SK-N-SH (cell line): ENCODE measurements around the gene CACNA2D1. TPM values are rescaled to one million over a fixed set of nuclear protein-coding genes. Genes with fewer than 3 reads are reported as not detected.

Source experiments
- CTCF ChIA-PET: fragments of 300-600, 350-600 bp; formaldehyde crosslinking; extraction: SDS; loops from one replicate; lab custom pipeline; 2021; lab: Yijun Ruan, JAX
- POLR2A ChIA-PET: fragments of 350-600 bp; sonication (Branson Sonifier 250); formaldehyde crosslinking; extraction: SDS; loops from one replicate; lab custom pipeline; 2020; ENCODE audit warnings: antibody characterized with exemption, inconsistent platforms; lab: Yijun Ruan, JAX
- DNase-seq: peaks from one replicate; pipeline ENCODE4 v3.0.0; 2012
- H2AFZ ChIP-seq: fragments of 200-600 bp; sonication (generic); 2 replicates; pipeline ENCODE4 v1.8.1; 2016; ENCODE audit warnings: antibody characterized with exemption, mild to moderate bottlenecking, low read depth
- H3F3A ChIP-seq: fragments of 200-600 bp; sonication (generic); replicated peaks from 2 replicates; pipeline ENCODE3; 2016; ENCODE audit warnings: antibody characterized with exemption, mild to moderate bottlenecking; ENCODE audit not compliant: insufficient read depth
- H3K27ac ChIP-seq, 2 experiments: fragments of 200-500 bp in 1 of 2; fragments of 200-600 bp in 1 of 2; sonication (Bioruptor generic) in 1 of 2; sonication (generic), shearing (Covaris generic) in 1 of 2; 2 replicates each; pipeline versions ENCODE4 v1.5.1 to v1.6.1; 2014 to 2016; ENCODE audit warnings: low read depth in 2 of 2, inconsistent platforms in 1 of 2, low read length in 1 of 2, mild to moderate bottlenecking in 1 of 2, mixed read lengths in 1 of 2
- H3K27me3 ChIP-seq: fragments of 200-600 bp; sonication (generic), shearing (Covaris generic); 2 replicates; pipeline ENCODE4 v1.6.1; 2016; ENCODE audit warnings: mixed run types; ENCODE audit not compliant: insufficient read depth
- H3K36me3 ChIP-seq, 2 experiments: fragments of 200-500 bp in 1 of 2; fragments of 200-600 bp in 1 of 2; sonication (Bioruptor generic) in 1 of 2; sonication (generic) in 1 of 2; replicated peaks in 1 of 2; 2 replicates each; pipeline versions ENCODE3 to v1.5.1; 2014 to 2016; ENCODE audit warnings: low read length in 1 of 2, mild to moderate bottlenecking in 1 of 2; ENCODE audit not compliant: insufficient read depth in 2 of 2, control insufficient read depth in 1 of 2
- H3K4me1 ChIP-seq, 2 experiments: fragments of 200-500 bp in 1 of 2; fragments of 200-600 bp in 1 of 2; sonication (Bioruptor generic) in 1 of 2; sonication (generic), shearing (Covaris generic) in 1 of 2; 2 replicates each; pipeline versions ENCODE4 v1.5.1 to v1.6.1; 2014 to 2016; ENCODE audit warnings: low read depth in 1 of 2, low read length in 1 of 2, mixed run types in 1 of 2; ENCODE audit not compliant: insufficient read depth in 2 of 2, control insufficient read depth in 1 of 2
- H3K4me2 ChIP-seq: fragments of 200-600 bp; sonication (generic), shearing (Covaris generic); 2 replicates; pipeline ENCODE4 v1.6.1; 2017; ENCODE audit warnings: mixed run types
- H3K4me3 ChIP-seq, 2 experiments: fragments of 200-500 bp in 1 of 2; fragments of 200-600 bp in 1 of 2; sonication (Bioruptor generic) in 1 of 2; sonication (generic), shearing (Covaris generic) in 1 of 2; 2 replicates each; pipeline versions ENCODE4 v1.5.1 to v1.8.1; 2014 to 2016; ENCODE audit warnings: low read depth in 2 of 2, inconsistent platforms in 1 of 2, low read length in 1 of 2, mild to moderate bottlenecking in 1 of 2, mixed read lengths in 1 of 2, moderate library complexity in 1 of 2
- H3K79me2 ChIP-seq: fragments of 200-600 bp; sonication (generic); 2 replicates; pipeline ENCODE4 v1.8.1; 2017; ENCODE audit warnings: mild to moderate bottlenecking; ENCODE audit not compliant: insufficient read depth
- H3K9ac ChIP-seq: fragments of 200-600 bp; sonication (generic); 2 replicates; pipeline ENCODE4 v1.6.1; 2017; ENCODE audit warnings: mixed run types
- H3K9me2 ChIP-seq: fragments of 200-600 bp; sonication (generic); 2 replicates; pipeline ENCODE4 v1.6.1; 2017; ENCODE audit warnings: mixed run types
- H3K9me3 ChIP-seq: fragments of 200-600 bp; sonication (generic); 2 replicates; pipeline ENCODE4 v1.6.1; 2017; ENCODE audit warnings: mixed run types, mild to moderate bottlenecking, moderate library complexity
- H4K20me1 ChIP-seq: fragments of 200-600 bp; sonication (generic); 2 replicates; pipeline ENCODE4 v1.6.1; 2017; ENCODE audit warnings: mild to moderate bottlenecking, mixed run types; ENCODE audit not compliant: insufficient read depth
- CHD2 ChIP-seq: fragments of 150-350 bp; IDR thresholded peaks from 2 replicates; pipeline ENCODE4 v1.6.1; 2018; ENCODE audit warnings: low read length; ENCODE audit not compliant: partially characterized antibody
- EP300 ChIP-seq, 2 experiments: IDR thresholded peaks; 2 replicates each; pipeline versions ENCODE4 v1.4.0 to v1.6.1; 2012; ENCODE audit warnings: borderline replicate concordance in 1 of 2, low read depth in 1 of 2, low read length in 1 of 2
- FOSL2 ChIP-seq: IDR thresholded peaks from 2 replicates; pipeline ENCODE4 v1.4.0; 2012; ENCODE audit warnings: low read depth, mild to moderate bottlenecking, moderate library complexity, borderline replicate concordance
- FOXJ3 ChIP-seq: sonication (generic); formaldehyde crosslinking; IDR thresholded peaks from 2 replicates; pipeline ENCODE4 v1.5.1; 2020; ENCODE audit warnings: mild to moderate bottlenecking, missing genetic modification reagents
- FOXM1 ChIP-seq: IDR thresholded peaks from 2 replicates; pipeline ENCODE4 v1.4.0; 2012; ENCODE audit warnings: low read depth, mild to moderate bottlenecking
- GABPA ChIP-seq: IDR thresholded peaks from 2 replicates; pipeline ENCODE4 v1.4.0; 2012; ENCODE audit warnings: low read depth, mild to moderate bottlenecking
- GATA2 ChIP-seq: sonication (generic); formaldehyde crosslinking; IDR thresholded peaks from 2 replicates; pipeline ENCODE4 v1.5.0; 2020; ENCODE audit warnings: mild to moderate bottlenecking, missing genetic modification reagents
- IRF3 ChIP-seq: fragments of 150-350 bp; IDR thresholded peaks from 2 replicates; pipeline ENCODE4 v1.6.1; 2016; ENCODE audit warnings: mild to moderate bottlenecking, low read depth, low read length
- JUND ChIP-seq: IDR thresholded peaks from 2 replicates; pipeline ENCODE4 v1.4.0; 2012
- MAX ChIP-seq: IDR thresholded peaks from 2 replicates; pipeline ENCODE4 v1.4.0; 2012; ENCODE audit warnings: low read depth
- MEF2A ChIP-seq: IDR thresholded peaks from 2 replicates; pipeline ENCODE4 v1.4.0; 2012; ENCODE audit warnings: low read depth, borderline replicate concordance
- MXI1 ChIP-seq: IDR thresholded peaks from 2 replicates; pipeline ENCODE4 v1.6.1; 2012; ENCODE audit warnings: mild to moderate bottlenecking, low read depth, low read length, improper control_type of control experiment
- NFIC ChIP-seq: IDR thresholded peaks from 2 replicates; pipeline ENCODE4 v1.4.0; 2012; ENCODE audit warnings: borderline replicate concordance
- NRF1 ChIP-seq: IDR thresholded peaks from 2 replicates; pipeline ENCODE4 v1.6.1; 2012; ENCODE audit warnings: low read depth, mild to moderate bottlenecking, low read length
- PBX3 ChIP-seq: IDR thresholded peaks from 2 replicates; pipeline ENCODE4; 2012
- POLR2AphosphoS5 ChIP-seq: IDR thresholded peaks from 2 replicates; pipeline ENCODE4 v1.6.1; 2012; ENCODE audit warnings: low read depth, low read length
- RAD21 ChIP-seq: IDR thresholded peaks from 2 replicates; pipeline ENCODE4 v1.6.1; 2012; ENCODE audit warnings: mild to moderate bottlenecking, low read length
- REST ChIP-seq: IDR thresholded peaks from 2 replicates; pipeline ENCODE4 v1.6.1; 2012; ENCODE audit warnings: mild to moderate bottlenecking, low read depth, low read length, moderate library complexity
- RFX5 ChIP-seq: IDR thresholded peaks from 2 replicates; pipeline ENCODE4 v1.6.1; 2012; ENCODE audit warnings: mild to moderate bottlenecking, improper control_type of control experiment, low read length
- RXRA ChIP-seq: IDR thresholded peaks from 2 replicates; pipeline ENCODE4 v1.4.0; 2012; ENCODE audit warnings: low read depth, mild to moderate bottlenecking, borderline replicate concordance
- SIN3A ChIP-seq: IDR thresholded peaks from 2 replicates; pipeline ENCODE4 v1.6.1; 2012; ENCODE audit warnings: low read depth, mild to moderate bottlenecking, low read length, moderate library complexity, borderline replicate concordance
- TAF1 ChIP-seq: IDR thresholded peaks from 2 replicates; pipeline ENCODE4 v1.6.1; 2012; ENCODE audit warnings: low read depth, mild to moderate bottlenecking, low read length, moderate library complexity, borderline replicate concordance
- TCF12 ChIP-seq: IDR thresholded peaks from 2 replicates; pipeline ENCODE4 v1.4.0; 2012
- TEAD4 ChIP-seq: IDR thresholded peaks from 2 replicates; pipeline ENCODE4 v1.4.0; 2012; ENCODE audit warnings: mild to moderate bottlenecking, borderline replicate concordance; ENCODE audit not compliant: insufficient read depth
- USF1 ChIP-seq: IDR thresholded peaks from 2 replicates; pipeline ENCODE4 v1.4.0; 2012; ENCODE audit warnings: low read depth, borderline replicate concordance
- YY1 ChIP-seq: IDR thresholded peaks from 2 replicates; pipeline ENCODE4 v1.4.0; 2012; ENCODE audit warnings: low read depth, mild to moderate bottlenecking
- ZBTB33 ChIP-seq: IDR thresholded peaks from 2 replicates; pipeline ENCODE4 v1.4.0; 2012; ENCODE audit warnings: low read depth, borderline replicate concordance
- WGBS: methylation state at CpG from one replicate; pipeline ENCODE4 v1.1.6; 2017; ENCODE audit warnings: low lambda C conversion rate; 5-methylcytosine and 5-hydroxymethylcytosine counted together
- polyA plus RNA-seq, 3 experiments: library from polyadenylated mRNA; depleted of rRNA; stranded (reverse); fragments of >200 nt; gene quantifications; 2 replicates each; pipeline ENCODE4 v1.2.3, GENCODE V29; 2012

CACNA2D1 gene
- polyA plus RNA-seq, 1 of the 3 experiments (the other 2 are of a cell fraction): 3.4 TPM

GRCh38 chr7:82388138-82388537 lies 55.4 kb downstream of the CACNA2D1 start:
- CTCF ChIA-PET: interaction anchor here (0.7 to 2.2 kb wide), 6 partner anchors 11 to 185 kb away, joined by 3 to 5 read pairs (median 3); no protein-coding TSS in a partner anchor
- Histone ChIP-seq H3K9me3 (no peaks in the 10 kb centered on the region), H3K9ac (no peak overlapping the region), H2AFZ (no peak overlapping the region), H3K79me2 (no peaks in the 10 kb centered on the region), H3K9me2 (no peaks in the 10 kb centered on the region), H3F3A (no peaks in the 10 kb centered on the region), H3K36me3 (no peaks in the 10 kb centered on the region), H3K4me1 (peaks cover 11 to 16% of the 10 kb centered on the region in 2 experiments; a peak in 3 of 4 replicates), H3K27me3 (no peaks in the 10 kb centered on the region), H3K4me3 (no peak overlapping the region), H4K20me1 (no peaks in the 10 kb centered on the region), H3K4me2 (no peak overlapping the region), H3K27ac (peak overlapping the region in 1 of 2 experiments; percentile 30; a peak in 2 of 4 replicates)
- 38% methylated on average over 2 of the region's 2 CpGs for WGBS
- peak; percentile 51 for DNase-seq
- POLR2A ChIA-PET: interaction anchor here (1.0 kb wide), 1 partner anchor 58 kb away, joined by 4 read pairs; no protein-coding TSS in a partner anchor
- peak; percentile 38 for TF ChIP-seq PBX3
- TF ChIP-seq ZBTB33: no peak
- TF ChIP-seq FOXM1: no peak
- no peak for TF ChIP-seq IRF3
- TF ChIP-seq FOXJ3 (CRISPR knock-in tag): no peak
- TF ChIP-seq CHD2: peak; percentile 70
- no peak for TF ChIP-seq RAD21
- no peak for TF ChIP-seq NRF1
- TF ChIP-seq NFIC: no peak
- TF ChIP-seq REST: no peak
- TF ChIP-seq USF1: no peak
- no peak for TF ChIP-seq GABPA
- TF ChIP-seq MXI1: no peak
- TF ChIP-seq POLR2AphosphoS5: peak; percentile 35; the same call in 1 of the 2 replicates
- TF ChIP-seq GATA2: peak; percentile 91
- TF ChIP-seq TAF1: no peak
- no peak for TF ChIP-seq FOSL2
- TF ChIP-seq MEF2A: no peak
- no peak for TF ChIP-seq TEAD4
- no peak for TF ChIP-seq JUND
- no peak for TF ChIP-seq SIN3A
- TF ChIP-seq MAX: no peak
- no peak for TF ChIP-seq RFX5
- TF ChIP-seq YY1: no peak
- TF ChIP-seq RXRA: no peak
- TF ChIP-seq EP300 (IDR thresholded peaks at IDR 0.05; ENCODE audit: borderline replicate concordance in 1 of 2, low read depth in 1 of 2, low read length in 1 of 2): peak in 1 of 2 experiments; percentile 80; a peak in 2 of 4 replicates
- peak; percentile 86 for TF ChIP-seq TCF12
